Mucosa of descending colon (tissue), 3 donors: Measurements from ENCODE around the gene NRAP. TPM values are rescaled to one million over a fixed set of nuclear protein-coding genes. Genes with fewer than 3 reads are reported as not detected.

ENCODE experiments used
- ATAC-seq: fragments of 200-7000 bp; cut with Tn5 transposase; one replicate; pipeline ENCODE4 v1.9.1; 2020; ENCODE audit warnings: mild to moderate bottlenecking, moderate library complexity
- DNase-seq, 3 donors: peaks; one replicate each; pipeline ENCODE4 v3.0.0-alpha.2; 2020
- H3K36me3 ChIP-seq: fragments of 200-600 bp; one replicate; pipeline ENCODE4 v1.8.0; 2021; ENCODE audit warnings: low read depth, mild to moderate bottlenecking
- H3K4me1 ChIP-seq: fragments of 200-600 bp; one replicate; pipeline ENCODE4 v1.8.0; 2021; ENCODE audit warnings: low read depth, mild to moderate bottlenecking
- H3K4me3 ChIP-seq: fragments of 200-600 bp; one replicate; pipeline ENCODE4 v1.8.0; 2021; ENCODE audit warnings: mild to moderate bottlenecking
- H3K9me3 ChIP-seq: fragments of 200-600 bp; one replicate; pipeline ENCODE4 v1.8.0; 2021; ENCODE audit warnings: mild to moderate bottlenecking
- CTCF ChIP-seq: fragments of 200-600 bp; IDR thresholded peaks from one replicate; pipeline ENCODE4 v1.8.0; 2022; ENCODE audit warnings: antibody characterized with exemption, mild to moderate bottlenecking
- intact Hi-C, 2 donors: fragments of 100-400 bp; cut with DNase I in 1 of 2; cut with micrococcal nuclease in 1 of 2; formaldehyde crosslinking; loops; one replicate each; pipeline versions ENCODE4 v1.11.0 to v1.11.1; 2022; cut with DNase I, micrococcal nuclease
- total RNA-seq, 3 donors: library from RNA; stranded (reverse); fragmentation: NEBNext Ultra II Directional in 2 of 3; extraction: Animal tissue kit (Norgen Biotek cat#: 25700) in 2 of 3; gene quantifications; one replicate each; pipeline versions ENCODE4 v1.2.1 to v1.2.4, GENCODE V29; 2021 to 2023
- donor health status: DM: no; HTN: no; CAD: no; lungs with moderate emphysema.
- donor health status: DM: no; HTN: no; CAD: no.
- donor health status: DM: no; HTN: yes; CAD: no.

NRAP gene
- total RNA-seq, 3 donors from 2014 or later = 0.16 to 1.6 (median 0.80) TPM

GRCh38 chr10:113590581-113590980, 73.3 kb downstream of the NRAP start:
- TF ChIP-seq CTCF = no peak
- ATAC-seq (no peak), DNase-seq (no peak)
- no peaks in the 10 kb centered on the region for H3K9me3 ChIP-seq
- H3K36me3 ChIP-seq = no peaks in the 10 kb centered on the region
- H3K4me1 ChIP-seq = no peaks in the 10 kb centered on the region
- intact Hi-C loops = no loop called here
- no peak overlapping the region for H3K4me3 ChIP-seq

- DNase-seq (no peak), ATAC-seq (no peak)
- intact Hi-C loops = no loop called here
These were observed 74.6 kb downstream of the NRAP start for GRCh38 chr10:113589201-113589770.

GRCh38 chr10:113585949-113586348, 77.9 kb downstream of the NRAP start:
- ATAC-seq (no peak), DNase-seq (no peak)
- H3K36me3 ChIP-seq = no peaks in the 10 kb centered on the region
- H3K4me3 ChIP-seq = no peak overlapping the region
- no peak for TF ChIP-seq CTCF
- intact Hi-C loops = no loop called here
- no peaks in the 10 kb centered on the region for H3K9me3 ChIP-seq
- no peaks in the 10 kb centered on the region for H3K4me1 ChIP-seq

More at GRCh38 chr10:113589201-113589770, 74.6 kb downstream of the NRAP start:
- Histone ChIP-seq H3K4me1 (no peaks in the 10 kb centered on the region), H3K4me3 (no peak overlapping the region), H3K36me3 (no peaks in the 10 kb centered on the region), H3K9me3 (no peaks in the 10 kb centered on the region)
- TF ChIP-seq CTCF = no peak

GRCh38 chr10:113583571-113583970, 80.3 kb downstream of the NRAP start:
- no peaks in the 10 kb centered on the region for H3K4me1 ChIP-seq
- H3K36me3 ChIP-seq = no peaks in the 10 kb centered on the region
- TF ChIP-seq CTCF = no peak
- intact Hi-C loops = no loop called here
- no peak overlapping the region for H3K4me3 ChIP-seq
- ATAC-seq (no peak), DNase-seq (no peak)
- no peaks in the 10 kb centered on the region for H3K9me3 ChIP-seq

- ATAC-seq (no peak), DNase-seq (no peak)
- no peaks in the 10 kb centered on the region for H3K4me1 ChIP-seq
- TF ChIP-seq CTCF = no peak
- H3K36me3 ChIP-seq = no peaks in the 10 kb centered on the region
- intact Hi-C loops = no loop called here
- no peaks in the 10 kb centered on the region for H3K9me3 ChIP-seq
- H3K4me3 ChIP-seq = no peak overlapping the region
These were observed 82.7 kb downstream of the NRAP start for GRCh38 chr10:113581092-113581491.

- intact Hi-C loops = no loop called here
- Histone ChIP-seq H3K36me3 (no peaks in the 10 kb centered on the region), H3K4me1 (no peaks in the 10 kb centered on the region), H3K9me3 (no peaks in the 10 kb centered on the region), H3K4me3 (no peak overlapping the region)
- DNase-seq (no peak), ATAC-seq (no peak)
- no peak for TF ChIP-seq CTCF
These were observed 85.1 kb downstream of the NRAP start for GRCh38 chr10:113578773-113579172.
